ENCODE data around the gene SLC26A5.
A peak's percentile ranks its signal among the peaks of the same experiment; 100 is the strongest.
"Not testable (repeated sequence)": the region's sequence is repeated elsewhere in the genome, so short reads cannot be mapped to it uniquely, and the experiment has no call there.

Gene SLC26A5, protein sequence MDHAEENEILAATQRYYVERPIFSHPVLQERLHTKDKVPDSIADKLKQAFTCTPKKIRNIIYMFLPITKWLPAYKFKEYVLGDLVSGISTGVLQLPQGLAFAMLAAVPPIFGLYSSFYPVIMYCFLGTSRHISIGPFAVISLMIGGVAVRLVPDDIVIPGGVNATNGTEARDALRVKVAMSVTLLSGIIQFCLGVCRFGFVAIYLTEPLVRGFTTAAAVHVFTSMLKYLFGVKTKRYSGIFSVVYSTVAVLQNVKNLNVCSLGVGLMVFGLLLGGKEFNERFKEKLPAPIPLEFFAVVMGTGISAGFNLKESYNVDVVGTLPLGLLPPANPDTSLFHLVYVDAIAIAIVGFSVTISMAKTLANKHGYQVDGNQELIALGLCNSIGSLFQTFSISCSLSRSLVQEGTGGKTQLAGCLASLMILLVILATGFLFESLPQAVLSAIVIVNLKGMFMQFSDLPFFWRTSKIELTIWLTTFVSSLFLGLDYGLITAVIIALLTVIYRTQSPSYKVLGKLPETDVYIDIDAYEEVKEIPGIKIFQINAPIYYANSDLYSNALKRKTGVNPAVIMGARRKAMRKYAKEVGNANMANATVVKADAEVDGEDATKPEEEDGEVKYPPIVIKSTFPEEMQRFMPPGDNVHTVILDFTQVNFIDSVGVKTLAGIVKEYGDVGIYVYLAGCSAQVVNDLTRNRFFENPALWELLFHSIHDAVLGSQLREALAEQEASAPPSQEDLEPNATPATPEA

GRCh38 chr7:103446049-103446520 is at the start of gene SLC26A5:
Gene SLC26A5 (minus strand): TSS chr7:103446207. CDS start chr7:103421514, 24,693 bp downstream.
- peak in 1 of 2 donors; percentile 8 for DNase-seq (ENCODE audit: low read depth in 2 of 2)

DNA sequence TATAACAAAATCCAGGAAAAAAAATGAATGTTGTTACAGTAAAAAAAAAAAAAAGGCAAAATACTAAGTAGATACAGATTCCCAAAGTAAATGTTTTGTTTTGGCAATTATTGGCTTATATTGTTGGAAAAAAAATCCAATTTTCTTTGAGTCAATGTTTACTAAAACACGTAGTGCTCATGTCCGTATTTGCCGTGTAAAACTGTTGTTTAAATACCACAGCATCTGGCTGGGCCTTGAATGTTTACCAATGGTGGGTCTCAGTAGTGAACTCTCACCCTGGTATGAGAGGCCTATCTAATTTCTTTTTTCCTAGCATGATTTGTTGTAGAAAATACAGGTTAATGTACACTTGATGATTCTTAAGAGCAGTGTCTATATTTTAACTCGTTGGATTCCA is 41.4 kb upstream of the SLC26A5 start:
- no peak for DNase-seq (ENCODE audit: low read depth in 2 of 2)

GRCh38 chr7:103486873-103487272 is 40.9 kb upstream of the SLC26A5 start:
- not testable (repeated sequence) for DNase-seq (ENCODE audit: low read depth in 2 of 2)

DNA sequence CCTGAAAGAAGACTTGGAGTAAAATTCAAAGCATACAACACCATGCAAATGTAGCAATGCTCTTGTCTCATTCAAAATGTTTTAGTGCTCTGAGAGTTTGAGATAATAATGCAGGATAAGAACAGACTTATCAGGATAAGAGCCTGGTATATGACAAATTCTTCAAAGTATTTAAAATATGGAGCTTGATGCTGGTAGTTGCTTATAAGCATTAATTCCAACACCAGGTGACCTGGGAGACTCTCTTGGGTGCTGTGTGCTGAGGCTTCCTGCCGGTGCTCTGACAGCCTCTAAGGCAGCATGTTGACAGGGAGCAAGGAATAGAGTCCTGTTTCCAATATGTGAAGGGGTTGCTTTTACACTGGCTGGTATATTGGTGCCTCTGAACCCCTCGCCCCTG is 34.8 kb upstream of the SLC26A5 start:
- no peak for DNase-seq (ENCODE audit: low read depth in 2 of 2)

- DNase-seq (ENCODE audit: low read depth in 2 of 2), result no peak
These were observed 28.9 kb upstream of the SLC26A5 start for GRCh38 chr7:103474956-103475355.

GRCh38 chr7:103469095-103469948 is 23.3 kb upstream of the SLC26A5 start:
- no peak for DNase-seq (ENCODE audit: low read depth in 2 of 2)

GRCh38 chr7:103466814-103467213 is 20.8 kb upstream of the SLC26A5 start:
- DNase-seq (ENCODE audit: low read depth in 2 of 2), result no peak

- DNase-seq (ENCODE audit: low read depth in 2 of 2), result no peak
These were observed 16.4 kb upstream of the SLC26A5 start for GRCh38 chr7:103462358-103462757.

DNA sequence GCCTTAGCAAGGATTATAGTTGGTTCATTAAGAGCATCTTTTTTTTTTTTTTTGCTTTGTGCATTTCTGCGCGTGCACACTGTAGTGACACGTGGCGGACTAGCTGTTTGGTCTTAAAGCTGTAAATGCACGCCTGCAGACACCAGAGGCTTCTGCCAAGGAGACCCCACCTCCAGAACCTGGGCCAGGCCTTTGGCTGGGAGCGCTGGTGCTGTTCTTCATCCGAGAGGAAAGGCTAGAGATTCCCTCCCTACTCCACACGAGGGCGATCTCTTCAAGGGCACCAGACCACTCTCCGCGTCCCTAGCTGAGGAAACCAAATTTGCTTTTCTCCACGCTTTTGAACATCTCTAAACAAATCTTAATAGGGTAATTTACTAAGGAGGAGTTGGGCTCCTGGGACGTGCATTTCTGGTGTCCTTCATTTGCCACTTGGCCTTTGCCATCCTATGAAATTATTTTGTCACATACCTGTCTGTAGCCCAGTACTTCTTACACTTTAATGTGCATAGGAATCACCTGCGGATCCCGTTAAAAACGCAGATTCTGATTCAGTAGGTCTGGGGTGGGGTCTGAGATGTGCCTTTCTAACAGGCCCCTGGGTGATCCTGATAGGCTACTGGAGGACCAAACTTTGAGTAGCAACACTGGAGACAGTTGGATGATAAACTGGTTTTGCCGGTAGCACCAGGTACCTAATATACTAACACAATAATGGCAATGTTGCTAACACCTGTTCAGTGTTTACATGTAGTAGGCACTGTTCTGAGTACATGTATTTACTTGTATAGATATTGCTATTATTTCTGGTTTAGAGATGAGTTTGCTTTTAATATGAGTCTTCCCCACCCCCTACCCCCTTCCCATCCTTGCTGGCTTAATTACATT is 1.3 kb upstream of the SLC26A5 start:
- peak; percentile 12 to 22 for DNase-seq (ENCODE audit: low read depth in 2 of 2)

GRCh38 chr7:103445228-103446048 is 569 bp downstream of the SLC26A5 start:
- DNase-seq (ENCODE audit: low read depth in 2 of 2), result no peak

GRCh38 chr7:103439661-103440060 is 6.3 kb downstream of the SLC26A5 start:
- no peak for DNase-seq (ENCODE audit: low read depth in 2 of 2)

DNA sequence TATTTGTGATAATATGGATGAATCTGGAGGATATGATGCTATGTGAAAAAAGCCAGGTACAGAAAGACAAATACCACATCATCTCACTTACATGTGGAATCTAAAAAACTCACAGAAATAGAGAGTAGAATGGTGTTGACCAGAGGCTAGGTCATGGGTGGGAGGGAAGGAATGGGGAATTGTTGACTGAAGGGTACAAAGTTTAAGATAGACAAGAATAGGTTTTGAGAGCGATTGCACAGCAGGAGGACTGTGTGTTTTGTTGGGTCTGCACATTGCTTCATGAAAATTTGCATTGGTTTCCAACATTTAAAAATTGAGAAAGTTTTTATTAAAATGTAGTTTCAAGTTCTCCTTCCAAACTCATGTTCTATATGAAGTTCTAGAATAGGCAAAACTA is 8.4 kb downstream of the SLC26A5 start:
- DNase-seq (ENCODE audit: low read depth in 2 of 2), result no peak

DNA sequence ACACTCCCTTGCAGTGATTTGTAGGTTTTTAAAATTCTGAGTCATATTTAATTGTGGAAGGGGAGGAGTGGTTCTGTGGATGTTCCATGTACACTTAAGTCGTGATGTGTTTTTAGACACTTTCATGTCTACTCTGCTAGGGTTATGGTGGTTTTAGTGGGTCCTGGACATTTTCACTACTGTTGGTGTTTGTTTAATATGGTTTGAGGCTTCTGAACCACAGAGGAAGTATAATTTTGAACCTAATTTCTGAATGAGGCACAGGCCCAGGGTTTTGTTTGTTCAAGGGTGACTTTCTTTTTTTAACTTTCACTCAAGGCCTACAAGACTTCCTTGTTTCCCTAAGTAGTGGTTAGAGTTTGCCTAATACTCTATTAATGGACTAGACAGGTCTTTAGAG is 13.3 kb downstream of the SLC26A5 start:
- no peak for DNase-seq (ENCODE audit: low read depth in 2 of 2)

DNA sequence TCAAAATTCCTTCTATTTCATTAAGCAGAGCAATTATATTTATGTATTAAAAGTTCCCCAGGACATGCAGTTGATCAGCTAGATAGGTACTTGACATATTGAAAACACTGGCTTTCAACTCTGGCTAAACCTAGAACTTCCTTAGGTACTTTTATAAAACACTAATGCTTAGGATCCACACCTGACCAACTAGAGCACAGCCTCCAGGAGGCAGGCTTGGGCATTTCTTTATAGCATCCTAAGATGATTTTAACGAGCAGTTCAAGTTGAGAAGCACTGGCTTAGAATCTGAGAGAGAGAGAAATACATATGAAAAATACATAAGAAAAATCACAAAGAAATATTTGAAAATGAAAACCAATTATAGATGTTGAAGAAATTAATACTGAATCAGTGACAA is 20.8 kb downstream of the SLC26A5 start:
- DNase-seq (ENCODE audit: low read depth in 2 of 2), result no peak

DNA sequence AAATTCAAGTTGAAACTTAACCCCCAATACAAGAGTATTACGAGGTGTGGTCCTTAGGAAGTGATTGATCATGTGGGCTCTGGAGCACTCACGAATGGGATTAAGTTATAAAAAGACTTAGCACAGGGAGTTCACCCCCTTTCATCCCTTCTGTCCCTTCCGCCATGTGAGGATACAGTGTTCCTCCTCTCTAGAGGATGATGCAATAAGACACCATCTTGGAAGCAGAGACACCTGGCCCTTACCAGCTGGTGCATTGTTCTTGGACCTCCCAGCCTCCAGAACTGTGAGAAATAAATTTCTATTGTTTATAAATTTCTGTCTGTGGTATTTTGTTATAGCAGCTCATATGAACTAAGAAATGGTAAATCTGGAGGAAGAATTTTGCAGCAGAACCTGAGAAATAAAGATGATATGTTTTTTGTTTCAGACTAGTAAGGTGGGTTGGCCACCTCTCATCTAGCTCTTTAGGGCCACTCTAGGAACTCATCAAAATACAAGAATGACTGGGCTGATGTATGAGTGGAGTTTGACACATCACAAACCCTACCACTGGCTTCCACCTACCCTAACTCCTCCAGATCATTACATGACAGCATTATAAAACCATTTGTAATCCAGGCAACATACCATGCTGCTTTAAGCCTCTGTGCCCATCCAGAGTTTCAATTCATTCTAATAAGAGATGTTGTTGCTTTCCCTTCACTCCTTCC is 22.4 kb downstream of the SLC26A5 start:
- DNase-seq (ENCODE audit: low read depth in 2 of 2), result no peak

DNA sequence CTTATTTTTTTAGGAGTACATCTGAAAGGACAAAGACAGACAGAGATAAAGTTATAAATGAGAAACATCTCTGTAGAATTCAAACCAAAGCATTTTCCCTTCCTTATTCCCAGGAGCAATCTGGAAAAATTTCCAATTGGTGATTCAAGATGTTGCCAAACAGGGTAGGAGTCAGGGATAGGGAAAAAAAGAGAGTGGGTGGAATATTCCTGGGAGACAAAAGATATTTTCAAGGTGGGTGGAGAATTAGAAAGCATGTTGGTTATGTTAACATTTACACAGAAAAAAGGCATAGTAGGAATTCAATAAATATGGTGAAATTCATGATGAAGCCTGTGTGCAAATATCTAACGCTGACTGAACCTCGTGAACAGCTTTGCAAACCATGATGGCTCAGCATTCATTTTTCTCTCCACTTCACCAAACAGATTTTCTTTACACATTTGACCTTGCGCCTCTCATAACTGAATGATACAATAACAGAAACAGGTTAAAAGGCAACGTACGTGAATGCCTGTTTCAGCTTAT is 25.1 kb downstream of the SLC26A5 start:
- no peak for DNase-seq (ENCODE audit: low read depth in 2 of 2)

DNA sequence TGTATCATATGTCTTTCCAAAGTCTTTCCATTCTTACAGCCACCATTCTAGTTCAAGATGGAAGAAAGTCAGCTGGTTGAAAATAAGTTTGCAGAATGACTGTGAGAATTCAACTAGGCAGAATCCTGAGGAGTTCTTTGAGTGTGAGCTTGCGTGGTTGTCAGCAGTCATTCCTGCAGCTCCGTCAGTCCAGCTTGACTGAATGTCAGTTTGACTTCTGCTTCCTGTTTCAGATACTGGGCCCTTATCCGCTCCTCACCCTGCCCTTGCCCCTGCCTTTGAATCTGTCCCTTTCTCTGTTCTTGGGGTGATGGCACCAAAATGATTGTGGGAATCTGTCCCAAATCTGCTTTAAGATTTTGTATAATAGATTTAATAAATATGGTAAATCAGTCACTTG is 27.8 kb downstream of the SLC26A5 start:
- DNase-seq (ENCODE audit: low read depth in 2 of 2), result no peak

DNA sequence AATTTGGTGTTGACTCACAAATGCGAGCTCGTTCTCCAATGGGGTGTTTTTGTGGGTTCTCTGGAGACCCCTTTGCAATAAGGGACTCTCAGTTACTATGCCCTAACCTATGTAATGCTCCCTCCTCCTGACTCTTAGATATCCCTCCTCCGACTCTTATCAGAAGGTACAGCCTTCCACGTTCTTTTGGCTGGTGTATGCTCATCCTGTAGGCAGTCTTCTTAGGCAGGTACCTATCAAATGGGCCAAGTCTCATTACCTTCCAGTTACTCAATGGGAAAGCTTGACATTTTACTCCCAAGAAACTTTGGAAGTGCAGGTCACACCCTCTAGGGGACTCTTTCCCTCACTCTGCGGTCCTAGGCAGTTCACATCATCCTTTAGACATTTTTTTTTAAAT is 32.6 kb downstream of the SLC26A5 start:
- DNase-seq (ENCODE audit: low read depth in 2 of 2), result no peak

- DNase-seq (ENCODE audit: low read depth in 2 of 2), result no peak
These were observed 33.9 kb downstream of the SLC26A5 start for GRCh38 chr7:103412151-103412550.

Measured in stimulated activated CD4-positive, alpha-beta T cell treated with anti-CD3 and anti-CD28 coated beads, Interleukin-15, amount 100 ng/mL, for 48 hours (primary cell).